SH-SY5Y (cell line): Measurements from ENCODE around the gene CRKL.

ENCODE experiments used
- GATA2 ChIP-seq: IDR thresholded peaks from 2 replicates; pipeline ENCODE4 v1.6.1; 2011; ENCODE audit warnings: mild to moderate bottlenecking, low read depth, low read length
- GATA3 ChIP-seq: IDR thresholded peaks from 2 replicates; pipeline ENCODE4 v1.6.1; 2011; ENCODE audit warnings: low read depth, mild to moderate bottlenecking, low read length, moderate library complexity

CRKL gene

GRCh38 chr22:20887375-20887774 lies 29.8 kb upstream of the CRKL start:
- no peak for TF ChIP-seq GATA3
- TF ChIP-seq GATA2 = peak; percentile 40; the same call in 1 of the 2 replicates

GRCh38 chr22:20889025-20889704 lies 28.0 kb upstream of the CRKL start:
- TF ChIP-seq GATA3 (no peak), GATA2 (no peak)

GRCh38 chr22:20889904-20890540 lies 27.2 kb upstream of the CRKL start:
- TF ChIP-seq GATA3 (no peak), GATA2 (no peak)

- TF ChIP-seq GATA3 = no peak
- TF ChIP-seq GATA2 = no peak
Observed at GRCh38 chr22:20890975-20891374, 26.2 kb upstream of the CRKL start.

GRCh38 chr22:20899827-20900423 lies 17.3 kb upstream of the CRKL start:
- TF ChIP-seq GATA2 = no peak
- no peak for TF ChIP-seq GATA3

- TF ChIP-seq GATA2 (no peak), GATA3 (no peak)
Observed at GRCh38 chr22:20903093-20903492, 14.1 kb upstream of the CRKL start.

- TF ChIP-seq GATA3 (no peak), GATA2 (no peak)
Observed at GRCh38 chr22:20904008-20904979, 12.9 kb upstream of the CRKL start.

GRCh38 chr22:20904980-20905355 lies 12.2 kb upstream of the CRKL start:
- TF ChIP-seq GATA2 = no peak
- no peak for TF ChIP-seq GATA3

- no peak for TF ChIP-seq GATA2
- TF ChIP-seq GATA3 = no peak
Observed at GRCh38 chr22:20905415-20906386, 11.5 kb upstream of the CRKL start.

GRCh38 chr22:20906387-20906767 lies 10.8 kb upstream of the CRKL start:
- TF ChIP-seq GATA2 = no peak
- TF ChIP-seq GATA3 = no peak

- TF ChIP-seq GATA3 (no peak), GATA2 (no peak)
Observed at GRCh38 chr22:20909543-20910303, 7.5 kb upstream of the CRKL start.

- TF ChIP-seq GATA3 = no peak
- TF ChIP-seq GATA2 = no peak
Observed at GRCh38 chr22:20912494-20912893, 4.7 kb upstream of the CRKL start.

GRCh38 chr22:20918663-20919218 lies 1.5 kb downstream of the CRKL start:
- TF ChIP-seq GATA2 (no peak), GATA3 (no peak)
